HEK293 (cell line): ENCODE measurements around the gene TP53AIP1.

Experiments used
- ZBTB8A ChIP-seq: fragments of 450-650 bp; formaldehyde crosslinking; IDR thresholded peaks from 2 replicates; pipeline ENCODE4 v1.5.1; 2016; ENCODE audit warnings: missing biosample characterization, missing genetic modification characterization
- ZFP37 ChIP-seq: fragments of 450-650 bp; formaldehyde crosslinking; IDR thresholded peaks from 2 replicates; pipeline ENCODE4 v1.5.1; 2016; ENCODE audit warnings: missing biosample characterization, missing genetic modification characterization
- ZNF133 ChIP-seq: fragments of 450-650 bp; formaldehyde crosslinking; IDR thresholded peaks from 2 replicates; pipeline ENCODE4 v1.5.1; 2016; ENCODE audit warnings: missing biosample characterization, missing genetic modification characterization
- ZNF24 ChIP-seq: fragments of 450-650 bp; formaldehyde crosslinking; IDR thresholded peaks from 2 replicates; pipeline ENCODE4 v1.5.1; 2016; ENCODE audit warnings: missing biosample characterization, missing genetic modification characterization
- ZNF292 ChIP-seq: fragments of 450-650 bp; formaldehyde crosslinking; IDR thresholded peaks from 2 replicates; pipeline ENCODE4 v1.5.1; 2016; ENCODE audit warnings: low read depth, missing biosample characterization, missing genetic modification characterization, borderline replicate concordance
- ZNF350 ChIP-seq: fragments of 450-650 bp; formaldehyde crosslinking; IDR thresholded peaks from 2 replicates; pipeline ENCODE4 v1.5.0; 2017; ENCODE audit warnings: missing biosample characterization, mild to moderate bottlenecking, missing genetic modification characterization
- ZNF416 ChIP-seq: fragments of 450-650 bp; formaldehyde crosslinking; IDR thresholded peaks from 2 replicates; pipeline ENCODE4 v1.5.1; 2016; ENCODE audit warnings: missing biosample characterization, missing genetic modification characterization
- ZNF558 ChIP-seq: fragments of 450-650 bp; formaldehyde crosslinking; IDR thresholded peaks from 2 replicates; pipeline ENCODE4 v1.5.1; 2016; ENCODE audit warnings: missing biosample characterization, missing genetic modification characterization
- ZNF585B ChIP-seq: fragments of 450-650 bp; formaldehyde crosslinking; IDR thresholded peaks from 2 replicates; pipeline ENCODE4 v1.5.1; 2016; ENCODE audit warnings: missing biosample characterization, missing genetic modification characterization
- TF ChIP-seq, protein P1 (sequence below): fragments of 450-650 bp; formaldehyde crosslinking; IDR thresholded peaks from 2 replicates; pipeline ENCODE4 v1.5.1; 2016; ENCODE audit warnings: missing biosample characterization, missing genetic modification characterization
- TF ChIP-seq, protein P2 (sequence below): fragments of 450-650 bp; formaldehyde crosslinking; IDR thresholded peaks from 2 replicates; pipeline ENCODE4 v1.5.1; 2016; ENCODE audit warnings: missing biosample characterization, missing genetic modification characterization
- TF ChIP-seq, protein P3 (sequence below): fragments of 450-650 bp; formaldehyde crosslinking; IDR thresholded peaks from 2 replicates; pipeline ENCODE4 v1.5.1; 2016; ENCODE audit warnings: missing biosample characterization, missing genetic modification characterization, low read depth
- TF ChIP-seq, protein P4 (sequence below): fragments of 450-650 bp; formaldehyde crosslinking; IDR thresholded peaks from 2 replicates; pipeline ENCODE4 v1.5.1; 2016; ENCODE audit warnings: missing biosample characterization, missing genetic modification characterization
- TF ChIP-seq, protein P5 (sequence below): fragments of 450-650 bp; formaldehyde crosslinking; IDR thresholded peaks from 2 replicates; pipeline ENCODE4 v1.5.1; 2016; ENCODE audit warnings: missing biosample characterization, missing genetic modification characterization

DNA sequence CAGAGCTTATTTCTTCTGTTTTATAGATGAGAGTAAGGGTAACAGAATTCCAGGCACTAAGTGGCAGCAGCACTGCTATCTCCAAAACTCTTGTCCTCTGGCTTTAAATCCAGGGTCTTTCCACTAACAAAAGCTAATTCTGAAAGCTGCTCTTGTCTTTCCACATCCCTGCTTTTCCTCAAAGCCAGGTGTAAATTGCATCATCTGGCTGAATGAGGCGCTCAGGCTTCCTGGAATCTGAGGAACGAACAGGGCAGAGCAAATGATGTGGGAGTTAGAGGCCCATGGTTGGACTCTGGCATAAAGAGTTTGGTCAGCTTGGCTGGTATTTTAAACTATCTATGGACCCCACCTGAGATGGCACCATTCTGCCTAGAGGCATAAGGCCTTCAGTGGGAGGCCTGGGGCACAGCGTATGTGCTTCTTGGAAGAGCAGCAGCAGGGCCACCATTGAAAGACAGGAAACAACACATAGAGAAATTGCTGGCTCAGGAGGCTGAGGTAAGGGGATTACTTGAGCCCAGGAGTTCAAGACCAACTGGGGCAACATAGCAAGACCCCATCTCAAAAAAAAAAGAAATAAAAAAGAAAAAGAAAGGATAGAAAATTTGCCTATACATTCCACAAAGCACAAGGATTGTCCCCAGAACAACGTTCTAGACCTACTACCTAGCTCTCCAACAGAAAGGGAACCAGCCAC lies 49.7 kb downstream of the TP53AIP1 start:
- TF ChIP-seq, protein P1, sequence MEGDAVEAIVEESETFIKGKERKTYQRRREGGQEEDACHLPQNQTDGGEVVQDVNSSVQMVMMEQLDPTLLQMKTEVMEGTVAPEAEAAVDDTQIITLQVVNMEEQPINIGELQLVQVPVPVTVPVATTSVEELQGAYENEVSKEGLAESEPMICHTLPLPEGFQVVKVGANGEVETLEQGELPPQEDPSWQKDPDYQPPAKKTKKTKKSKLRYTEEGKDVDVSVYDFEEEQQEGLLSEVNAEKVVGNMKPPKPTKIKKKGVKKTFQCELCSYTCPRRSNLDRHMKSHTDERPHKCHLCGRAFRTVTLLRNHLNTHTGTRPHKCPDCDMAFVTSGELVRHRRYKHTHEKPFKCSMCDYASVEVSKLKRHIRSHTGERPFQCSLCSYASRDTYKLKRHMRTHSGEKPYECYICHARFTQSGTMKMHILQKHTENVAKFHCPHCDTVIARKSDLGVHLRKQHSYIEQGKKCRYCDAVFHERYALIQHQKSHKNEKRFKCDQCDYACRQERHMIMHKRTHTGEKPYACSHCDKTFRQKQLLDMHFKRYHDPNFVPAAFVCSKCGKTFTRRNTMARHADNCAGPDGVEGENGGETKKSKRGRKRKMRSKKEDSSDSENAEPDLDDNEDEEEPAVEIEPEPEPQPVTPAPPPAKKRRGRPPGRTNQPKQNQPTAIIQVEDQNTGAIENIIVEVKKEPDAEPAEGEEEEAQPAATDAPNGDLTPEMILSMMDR (tag by site-specific recombination), result no peak
- TF ChIP-seq, protein P2, sequence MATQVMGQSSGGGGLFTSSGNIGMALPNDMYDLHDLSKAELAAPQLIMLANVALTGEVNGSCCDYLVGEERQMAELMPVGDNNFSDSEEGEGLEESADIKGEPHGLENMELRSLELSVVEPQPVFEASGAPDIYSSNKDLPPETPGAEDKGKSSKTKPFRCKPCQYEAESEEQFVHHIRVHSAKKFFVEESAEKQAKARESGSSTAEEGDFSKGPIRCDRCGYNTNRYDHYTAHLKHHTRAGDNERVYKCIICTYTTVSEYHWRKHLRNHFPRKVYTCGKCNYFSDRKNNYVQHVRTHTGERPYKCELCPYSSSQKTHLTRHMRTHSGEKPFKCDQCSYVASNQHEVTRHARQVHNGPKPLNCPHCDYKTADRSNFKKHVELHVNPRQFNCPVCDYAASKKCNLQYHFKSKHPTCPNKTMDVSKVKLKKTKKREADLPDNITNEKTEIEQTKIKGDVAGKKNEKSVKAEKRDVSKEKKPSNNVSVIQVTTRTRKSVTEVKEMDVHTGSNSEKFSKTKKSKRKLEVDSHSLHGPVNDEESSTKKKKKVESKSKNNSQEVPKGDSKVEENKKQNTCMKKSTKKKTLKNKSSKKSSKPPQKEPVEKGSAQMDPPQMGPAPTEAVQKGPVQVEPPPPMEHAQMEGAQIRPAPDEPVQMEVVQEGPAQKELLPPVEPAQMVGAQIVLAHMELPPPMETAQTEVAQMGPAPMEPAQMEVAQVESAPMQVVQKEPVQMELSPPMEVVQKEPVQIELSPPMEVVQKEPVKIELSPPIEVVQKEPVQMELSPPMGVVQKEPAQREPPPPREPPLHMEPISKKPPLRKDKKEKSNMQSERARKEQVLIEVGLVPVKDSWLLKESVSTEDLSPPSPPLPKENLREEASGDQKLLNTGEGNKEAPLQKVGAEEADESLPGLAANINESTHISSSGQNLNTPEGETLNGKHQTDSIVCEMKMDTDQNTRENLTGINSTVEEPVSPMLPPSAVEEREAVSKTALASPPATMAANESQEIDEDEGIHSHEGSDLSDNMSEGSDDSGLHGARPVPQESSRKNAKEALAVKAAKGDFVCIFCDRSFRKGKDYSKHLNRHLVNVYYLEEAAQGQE (tag by site-specific recombination), result no peak
- TF ChIP-seq ZNF133 (tag by site-specific recombination) (no peak), ZNF585B (tag by site-specific recombination) (no peak), ZNF24 (no peak), ZNF558 (tag by site-specific recombination) (no peak), ZBTB8A (tag by site-specific recombination) (no peak), ZNF350 (no peak), ZFP37 (tag by site-specific recombination) (no peak), ZNF416 (tag by site-specific recombination) (no peak), ZNF292 (tag by site-specific recombination) (no peak)
- TF ChIP-seq, protein P3, sequence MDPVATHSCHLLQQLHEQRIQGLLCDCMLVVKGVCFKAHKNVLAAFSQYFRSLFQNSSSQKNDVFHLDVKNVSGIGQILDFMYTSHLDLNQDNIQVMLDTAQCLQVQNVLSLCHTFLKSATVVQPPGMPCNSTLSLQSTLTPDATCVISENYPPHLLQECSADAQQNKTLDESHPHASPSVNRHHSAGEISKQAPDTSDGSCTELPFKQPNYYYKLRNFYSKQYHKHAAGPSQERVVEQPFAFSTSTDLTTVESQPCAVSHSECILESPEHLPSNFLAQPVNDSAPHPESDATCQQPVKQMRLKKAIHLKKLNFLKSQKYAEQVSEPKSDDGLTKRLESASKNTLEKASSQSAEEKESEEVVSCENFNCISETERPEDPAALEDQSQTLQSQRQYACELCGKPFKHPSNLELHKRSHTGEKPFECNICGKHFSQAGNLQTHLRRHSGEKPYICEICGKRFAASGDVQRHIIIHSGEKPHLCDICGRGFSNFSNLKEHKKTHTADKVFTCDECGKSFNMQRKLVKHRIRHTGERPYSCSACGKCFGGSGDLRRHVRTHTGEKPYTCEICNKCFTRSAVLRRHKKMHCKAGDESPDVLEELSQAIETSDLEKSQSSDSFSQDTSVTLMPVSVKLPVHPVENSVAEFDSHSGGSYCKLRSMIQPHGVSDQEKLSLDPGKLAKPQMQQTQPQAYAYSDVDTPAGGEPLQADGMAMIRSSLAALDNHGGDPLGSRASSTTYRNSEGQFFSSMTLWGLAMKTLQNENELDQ, result no peak
- TF ChIP-seq, protein P4, sequence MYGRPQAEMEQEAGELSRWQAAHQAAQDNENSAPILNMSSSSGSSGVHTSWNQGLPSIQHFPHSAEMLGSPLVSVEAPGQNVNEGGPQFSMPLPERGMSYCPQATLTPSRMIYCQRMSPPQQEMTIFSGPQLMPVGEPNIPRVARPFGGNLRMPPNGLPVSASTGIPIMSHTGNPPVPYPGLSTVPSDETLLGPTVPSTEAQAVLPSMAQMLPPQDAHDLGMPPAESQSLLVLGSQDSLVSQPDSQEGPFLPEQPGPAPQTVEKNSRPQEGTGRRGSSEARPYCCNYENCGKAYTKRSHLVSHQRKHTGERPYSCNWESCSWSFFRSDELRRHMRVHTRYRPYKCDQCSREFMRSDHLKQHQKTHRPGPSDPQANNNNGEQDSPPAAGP (tag by site-specific recombination), result no peak
- TF ChIP-seq, protein P5, sequence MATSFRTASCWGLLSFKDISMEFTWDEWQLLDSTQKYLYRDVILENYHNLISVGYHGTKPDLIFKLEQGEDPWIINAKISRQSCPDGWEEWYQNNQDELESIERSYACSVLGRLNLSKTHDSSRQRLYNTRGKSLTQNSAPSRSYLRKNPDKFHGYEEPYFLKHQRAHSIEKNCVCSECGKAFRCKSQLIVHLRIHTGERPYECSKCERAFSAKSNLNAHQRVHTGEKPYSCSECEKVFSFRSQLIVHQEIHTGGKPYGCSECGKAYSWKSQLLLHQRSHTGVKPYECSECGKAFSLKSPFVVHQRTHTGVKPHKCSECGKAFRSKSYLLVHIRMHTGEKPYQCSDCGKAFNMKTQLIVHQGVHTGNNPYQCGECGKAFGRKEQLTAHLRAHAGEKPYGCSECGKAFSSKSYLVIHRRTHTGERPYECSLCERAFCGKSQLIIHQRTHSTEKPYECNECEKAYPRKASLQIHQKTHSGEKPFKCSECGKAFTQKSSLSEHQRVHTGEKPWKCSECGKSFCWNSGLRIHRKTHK (tag by site-specific recombination), result no peak
